NT2/D1 (cell line): Measurements from ENCODE around the gene MTREX.

Source experiments
- DNase-seq: peaks from one replicate; pipeline ENCODE4 v3.0.0-alpha.2; 2011; ENCODE audit warnings: low read depth, low spot score
- H3K27me3 ChIP-seq: 2 replicates; pipeline ENCODE4 v1.6.0; 2011; ENCODE audit warnings: mild to moderate bottlenecking; ENCODE audit not compliant: insufficient read length, insufficient read depth
- H3K36me3 ChIP-seq: 2 replicates; pipeline ENCODE4 v1.6.1; 2011; ENCODE audit warnings: mild to moderate bottlenecking, low read length, mixed read lengths; ENCODE audit not compliant: insufficient read depth, insufficient read length
- H3K4me1 ChIP-seq: 2 replicates; pipeline ENCODE4 v1.5.1; 2011; ENCODE audit not compliant: insufficient read depth, insufficient read length
- H3K4me3 ChIP-seq: 2 replicates; pipeline ENCODE4 v1.5.1; 2011; ENCODE audit warnings: low read depth; ENCODE audit not compliant: insufficient read length
- H3K9ac ChIP-seq: 2 replicates; pipeline ENCODE4 v1.6.0; 2011; ENCODE audit warnings: low read depth; ENCODE audit not compliant: insufficient read length
- H3K9me3 ChIP-seq: 2 replicates; pipeline ENCODE4 v1.5.1; 2011; ENCODE audit warnings: mild to moderate bottlenecking, low read length; ENCODE audit not compliant: insufficient read depth
- SUZ12 ChIP-seq: IDR thresholded peaks from 2 replicates; pipeline ENCODE4 v1.6.1; 2011; ENCODE audit not compliant: insufficient read length, insufficient read depth; ENCODE audit errors: extremely low read depth
- YY1 ChIP-seq: IDR thresholded peaks from 2 replicates; pipeline ENCODE4 v1.6.1; 2011; ENCODE audit not compliant: insufficient read length, insufficient read depth
- ZNF274 ChIP-seq: IDR thresholded peaks from 2 replicates; pipeline ENCODE4 v1.6.1; 2011; ENCODE audit warnings: mild to moderate bottlenecking, low read depth, low read length

MTREX gene

GRCh38 chr5:55307383-55308253, at the start of gene MTREX, which contains the start of gene DHX29:
TSS of gene MTREX (plus strand) at chr5:55307989. CDS start at chr5:55308014, 25 bp downstream.
TSS of gene DHX29 (minus strand) at chr5:55307694. CDS start at chr5:55307573, 121 bp downstream.
- Histone ChIP-seq H3K4me3 (peak within 1 kb of the TSS; percentile 91), H3K4me1 (no peaks in the 10 kb centered on the region), H3K9ac (peak within 1 kb of the TSS; percentile 97), H3K36me3 (peaks cover 36% of the 10 kb centered on the region), H3K9me3 (peaks cover 9% of the 10 kb centered on the region), H3K27me3 (no peaks in the 10 kb centered on the region)
- DNase-seq: peak; percentile 72
- TF ChIP-seq ZNF274 (no peak), YY1 (peak; percentile 79), SUZ12 (no peak)

- Histone ChIP-seq H3K9me3 (no peaks in the 10 kb centered on the region), H3K4me3 (no peak overlapping the region), H3K36me3 (peaks cover 54% of the 10 kb centered on the region), H3K4me1 (no peaks in the 10 kb centered on the region), H3K27me3 (no peaks in the 10 kb centered on the region), H3K9ac (no peak overlapping the region)
- TF ChIP-seq SUZ12 (no peak), ZNF274 (no peak), YY1 (no peak)
- no peak for DNase-seq
Measured at GRCh38 chr5:55258339-55258738, 49.5 kb upstream of the MTREX start.

GRCh38 chr5:55276771-55277170, 31.0 kb upstream of the MTREX start:
- TF ChIP-seq YY1: no peak
- no peak for TF ChIP-seq SUZ12
- TF ChIP-seq ZNF274: no peak
- Histone ChIP-seq H3K9me3 (no peaks in the 10 kb centered on the region), H3K27me3 (no peaks in the 10 kb centered on the region), H3K36me3 (peaks cover 71% of the 10 kb centered on the region), H3K9ac (no peak overlapping the region), H3K4me3 (no peak overlapping the region), H3K4me1 (no peaks in the 10 kb centered on the region)
- no peak for DNase-seq

- H3K36me3 ChIP-seq: peaks cover 70% of the 10 kb centered on the region
- H3K9me3 ChIP-seq: no peaks in the 10 kb centered on the region
- no peak for DNase-seq
- no peak overlapping the region for H3K9ac ChIP-seq
- H3K4me3 ChIP-seq: no peak overlapping the region
- no peaks in the 10 kb centered on the region for H3K27me3 ChIP-seq
- TF ChIP-seq SUZ12: no peak
- TF ChIP-seq YY1: no peak
- no peak for TF ChIP-seq ZNF274
- no peaks in the 10 kb centered on the region for H3K4me1 ChIP-seq
Measured at GRCh38 chr5:55278778-55279177, 29.0 kb upstream of the MTREX start.

- no peak for DNase-seq
- no peaks in the 10 kb centered on the region for H3K9me3 ChIP-seq
- H3K27me3 ChIP-seq: no peaks in the 10 kb centered on the region
- H3K4me3 ChIP-seq: no peak overlapping the region
- no peaks in the 10 kb centered on the region for H3K4me1 ChIP-seq
- peaks cover 58% of the 10 kb centered on the region for H3K36me3 ChIP-seq
- H3K9ac ChIP-seq: no peak overlapping the region
- TF ChIP-seq YY1: no peak
- no peak for TF ChIP-seq ZNF274
- TF ChIP-seq SUZ12: no peak
Measured at GRCh38 chr5:55286411-55286933, 21.3 kb upstream of the MTREX start.

- no peaks in the 10 kb centered on the region for H3K4me1 ChIP-seq
- no peak for DNase-seq
- TF ChIP-seq YY1: no peak
- TF ChIP-seq ZNF274: no peak
- no peak for TF ChIP-seq SUZ12
- no peak overlapping the region for H3K9ac ChIP-seq
- H3K4me3 ChIP-seq: no peak overlapping the region
- peaks cover 69% of the 10 kb centered on the region for H3K36me3 ChIP-seq
- peaks cover 3% of the 10 kb centered on the region; the same call in 1 of the 2 replicates for H3K9me3 ChIP-seq
- H3K27me3 ChIP-seq: no peaks in the 10 kb centered on the region
Measured at GRCh38 chr5:55289808-55290207, 18.0 kb upstream of the MTREX start.

- Histone ChIP-seq H3K9ac (no peak overlapping the region), H3K9me3 (peaks cover 15% of the 10 kb centered on the region), H3K36me3 (peaks cover 71% of the 10 kb centered on the region), H3K27me3 (no peaks in the 10 kb centered on the region), H3K4me3 (no peak overlapping the region), H3K4me1 (no peaks in the 10 kb centered on the region)
- DNase-seq: no peak
- TF ChIP-seq ZNF274 (no peak), YY1 (no peak), SUZ12 (no peak)
Measured at GRCh38 chr5:55290991-55291390, 16.8 kb upstream of the MTREX start.
